NCI-H2029 (cell line): ENCODE measurements around the gene TBXAS1.

Experiments
- DNase-seq: peaks from one replicate; lab custom pipeline; 2025; lab: John Stamatoyannopoulos, UW

The TBXAS1 gene

DNA sequence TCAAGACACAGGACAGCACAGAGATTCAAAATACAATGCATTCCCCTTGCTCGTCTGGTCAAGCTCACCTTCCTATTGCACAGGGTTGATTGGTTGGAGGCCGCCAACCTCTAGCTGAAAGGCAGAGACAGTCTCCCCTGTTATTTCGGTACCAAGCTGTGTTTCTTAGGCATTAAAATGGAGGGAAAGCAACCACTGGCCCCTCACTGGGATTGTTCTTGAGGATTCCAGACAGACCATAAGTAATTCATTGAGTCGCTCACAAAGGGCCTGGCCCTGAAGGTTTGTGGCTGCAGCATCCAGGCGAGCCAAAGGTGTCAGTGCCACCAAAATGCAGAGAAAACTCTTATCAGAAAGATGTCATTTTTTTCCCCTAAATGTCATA lies 152.4 kb downstream of the TBXAS1 start:
- DNase-seq, result no peak

DNA sequence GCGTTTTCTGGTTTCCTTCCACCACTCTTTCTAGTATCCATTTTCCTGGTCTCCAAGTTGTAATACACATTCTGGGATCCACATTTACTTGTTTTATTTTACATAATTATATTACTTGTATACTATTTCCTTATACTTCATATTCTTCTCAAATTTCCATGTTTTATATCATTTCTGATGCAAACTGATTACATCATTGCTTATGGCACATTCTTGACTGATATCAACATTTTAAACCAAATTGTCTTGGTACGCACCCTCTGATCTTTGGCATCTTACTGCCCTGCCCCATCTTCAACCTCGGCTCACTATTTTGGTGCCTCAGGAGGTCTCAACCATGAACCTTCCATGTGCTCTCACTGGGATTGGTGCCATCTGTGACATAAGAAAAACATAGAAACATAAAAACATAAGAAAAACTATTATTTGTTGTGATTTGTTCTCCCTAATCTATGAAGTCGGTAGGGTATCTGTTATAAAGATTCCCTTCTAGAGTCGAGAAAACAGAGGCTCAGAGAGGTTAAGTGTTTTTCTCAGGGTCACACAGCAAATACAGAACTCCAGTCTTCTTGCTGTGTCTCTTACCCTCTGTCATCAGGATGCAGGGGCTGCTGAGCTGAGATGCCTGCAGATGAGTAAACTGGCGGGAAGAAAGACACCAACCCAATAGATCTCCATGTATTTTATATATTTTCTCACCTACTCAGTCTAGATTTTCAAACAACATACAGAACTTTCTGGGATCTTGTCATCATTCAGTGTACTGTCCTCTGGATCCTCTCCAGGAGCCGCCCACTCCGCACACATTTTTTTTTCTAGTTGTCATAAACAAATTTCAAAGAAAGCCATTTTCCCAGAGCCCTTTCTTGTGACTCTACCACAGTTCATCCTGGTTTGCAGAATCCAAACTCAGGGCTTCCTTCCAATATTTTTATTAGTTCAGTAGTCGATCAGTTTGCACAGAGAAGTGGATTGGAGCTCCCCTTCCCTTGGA lies 154.2 kb downstream of the TBXAS1 start:
- no peak for DNase-seq

DNA sequence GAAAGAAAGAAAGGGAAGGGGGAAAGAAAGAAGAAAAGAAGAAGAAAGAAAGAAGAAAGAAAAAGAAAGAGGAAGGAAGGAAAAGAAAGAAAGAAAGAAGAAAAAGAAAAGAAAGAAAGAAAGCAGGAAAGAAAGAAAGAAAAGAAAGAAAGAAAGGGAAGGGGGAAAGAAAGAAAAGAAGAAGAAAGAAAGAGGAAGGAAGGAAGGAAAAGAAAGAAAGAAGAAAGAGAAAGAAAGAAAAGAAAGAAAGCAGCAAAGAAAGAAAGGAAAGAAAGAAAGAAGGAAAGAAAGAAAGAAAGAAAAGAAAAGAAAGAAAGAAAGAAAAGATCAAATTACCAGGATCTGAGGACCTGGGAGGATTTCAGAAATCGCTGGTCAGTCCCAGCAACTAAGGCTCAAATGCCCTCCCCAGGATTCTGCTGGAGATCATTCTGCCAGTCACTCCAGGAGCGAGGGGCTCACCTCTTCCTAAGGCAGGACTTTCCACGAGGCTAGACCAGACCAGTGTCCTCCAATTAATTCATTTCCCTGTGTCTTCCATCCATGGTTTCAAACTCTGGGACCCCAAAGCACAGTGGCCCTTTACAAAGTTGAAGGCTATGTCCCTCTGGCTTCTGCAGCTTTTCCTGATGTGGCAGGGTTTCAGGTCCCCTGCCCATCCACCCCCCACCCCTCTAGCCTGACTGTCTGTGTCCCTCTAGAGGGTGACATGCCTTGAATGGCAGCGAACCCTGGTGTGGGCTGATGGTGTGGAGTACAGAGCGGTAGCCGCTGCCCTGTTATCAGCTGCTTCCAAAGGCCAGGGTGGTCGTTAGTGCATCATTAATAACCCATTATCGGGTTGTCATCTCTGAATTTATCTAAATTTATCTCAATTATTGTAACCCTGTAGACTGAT lies 155.8 kb downstream of the TBXAS1 start:
- DNase-seq, result no peak

DNA sequence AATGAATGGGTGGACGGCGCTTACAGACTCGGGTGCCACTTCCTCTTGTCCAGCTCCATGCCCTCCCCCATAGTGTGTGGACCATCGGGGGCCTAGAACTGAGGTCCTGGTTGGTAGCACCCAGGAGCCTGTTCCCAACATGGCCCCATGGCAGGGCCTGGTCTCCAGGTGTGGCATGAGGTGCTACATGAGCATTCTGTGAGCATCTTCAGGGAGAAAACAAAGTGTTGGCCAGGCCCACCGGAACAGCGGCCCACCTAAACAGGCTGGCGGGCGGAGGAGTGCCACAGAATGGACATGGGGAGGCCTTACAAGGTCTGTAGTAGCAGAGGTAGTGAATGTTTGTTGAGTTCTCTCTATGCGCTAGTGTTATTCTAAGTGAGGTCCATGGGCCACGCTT lies 156.7 kb downstream of the TBXAS1 start:
- no peak for DNase-seq

DNA sequence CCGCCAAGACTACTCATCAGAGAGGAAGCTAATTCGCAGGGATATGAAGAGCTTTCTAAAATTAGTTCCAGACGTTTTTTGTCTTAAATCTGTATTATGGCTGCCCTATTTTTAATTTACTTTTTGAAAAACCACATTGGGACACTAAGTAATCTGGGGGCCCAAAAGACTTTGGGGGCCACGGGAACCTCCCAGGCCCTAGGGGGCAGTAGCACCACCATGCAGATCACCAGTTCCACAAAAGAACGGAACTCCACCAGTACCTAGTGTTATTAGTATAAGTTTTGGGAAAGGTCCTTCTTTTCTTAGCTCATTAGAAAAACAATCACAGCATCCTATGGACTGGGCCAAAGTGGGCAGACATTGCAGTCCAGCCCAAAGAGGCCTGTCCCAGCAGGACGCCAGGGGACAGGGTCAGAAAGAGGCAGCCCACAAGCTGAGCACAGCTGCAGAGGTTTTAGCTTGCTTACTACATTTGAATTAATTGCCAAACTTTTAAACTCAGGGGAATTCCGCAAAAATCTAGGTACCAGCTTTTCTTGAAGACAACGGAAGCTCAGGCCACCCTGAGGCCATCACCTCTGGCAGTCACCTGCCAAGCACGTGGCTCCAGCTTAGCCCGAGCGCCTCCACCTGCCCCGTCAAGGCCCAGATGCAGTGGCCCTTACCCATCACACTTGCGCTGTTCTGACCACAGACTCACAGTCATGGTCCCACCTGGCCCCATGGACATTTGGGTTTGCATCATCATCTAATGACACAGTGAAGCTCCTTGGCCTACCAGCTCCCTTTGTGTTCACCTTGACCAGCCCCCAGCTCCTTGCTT lies 158.8 kb downstream of the TBXAS1 start:
- DNase-seq, result no peak

DNA sequence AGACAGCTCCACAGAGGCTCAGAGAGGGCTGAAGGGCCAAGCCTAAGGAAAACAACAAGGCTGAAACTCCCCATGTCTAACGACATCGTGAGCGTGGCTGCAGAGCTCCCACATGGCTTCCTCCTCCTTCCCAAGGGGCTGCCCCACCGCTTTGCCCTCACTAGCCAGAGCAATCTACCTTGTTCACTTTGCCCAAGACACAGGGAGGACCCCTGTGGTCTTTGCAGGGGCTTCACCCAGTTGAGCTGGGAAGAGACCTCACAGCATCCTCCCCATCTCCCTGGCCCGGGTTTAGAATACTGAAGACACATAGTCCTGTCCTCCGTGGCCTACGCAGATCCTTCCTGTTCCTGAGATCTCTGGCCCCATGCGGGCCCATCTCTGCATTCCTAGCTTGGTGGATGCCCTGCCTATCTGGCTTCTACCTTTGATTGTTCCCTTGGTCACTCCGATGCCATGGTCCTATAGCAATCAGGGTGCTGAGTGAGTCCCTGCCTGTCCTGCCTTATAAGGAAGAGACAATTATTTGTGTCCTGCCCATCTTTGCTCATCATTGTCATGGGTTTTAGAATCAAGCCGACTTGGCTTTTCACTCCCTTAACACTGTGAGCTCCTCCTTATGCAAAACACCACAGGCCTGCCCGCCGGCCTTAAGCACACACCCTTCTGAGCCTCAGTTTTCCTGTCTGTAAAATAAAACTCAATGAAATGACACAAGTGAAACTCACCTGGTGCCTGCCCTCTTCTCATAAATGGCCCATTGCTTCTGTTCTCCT lies 160.5 kb downstream of the TBXAS1 start:
- DNase-seq, result no peak

DNA sequence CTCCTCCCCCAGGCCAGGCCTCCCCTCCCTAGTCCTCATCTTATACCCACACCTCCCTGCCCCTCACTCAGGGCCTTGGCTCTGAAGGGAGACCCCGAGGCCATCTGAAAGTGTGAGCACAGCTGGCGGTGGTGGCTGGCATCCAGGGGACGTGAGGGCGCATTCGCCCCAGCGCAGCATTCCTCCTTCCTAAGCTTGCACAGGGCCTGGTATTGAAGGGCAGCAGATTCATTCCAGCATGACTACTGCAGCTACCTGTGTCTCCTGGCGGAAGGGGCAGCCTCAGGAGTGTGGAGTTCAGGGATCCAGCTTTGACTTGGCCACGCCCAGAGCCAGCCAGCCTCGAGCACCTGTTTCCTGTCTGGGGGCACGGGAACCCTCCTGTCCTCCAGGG lies 161.1 kb downstream of the TBXAS1 start:
- DNase-seq, result no peak

DNA sequence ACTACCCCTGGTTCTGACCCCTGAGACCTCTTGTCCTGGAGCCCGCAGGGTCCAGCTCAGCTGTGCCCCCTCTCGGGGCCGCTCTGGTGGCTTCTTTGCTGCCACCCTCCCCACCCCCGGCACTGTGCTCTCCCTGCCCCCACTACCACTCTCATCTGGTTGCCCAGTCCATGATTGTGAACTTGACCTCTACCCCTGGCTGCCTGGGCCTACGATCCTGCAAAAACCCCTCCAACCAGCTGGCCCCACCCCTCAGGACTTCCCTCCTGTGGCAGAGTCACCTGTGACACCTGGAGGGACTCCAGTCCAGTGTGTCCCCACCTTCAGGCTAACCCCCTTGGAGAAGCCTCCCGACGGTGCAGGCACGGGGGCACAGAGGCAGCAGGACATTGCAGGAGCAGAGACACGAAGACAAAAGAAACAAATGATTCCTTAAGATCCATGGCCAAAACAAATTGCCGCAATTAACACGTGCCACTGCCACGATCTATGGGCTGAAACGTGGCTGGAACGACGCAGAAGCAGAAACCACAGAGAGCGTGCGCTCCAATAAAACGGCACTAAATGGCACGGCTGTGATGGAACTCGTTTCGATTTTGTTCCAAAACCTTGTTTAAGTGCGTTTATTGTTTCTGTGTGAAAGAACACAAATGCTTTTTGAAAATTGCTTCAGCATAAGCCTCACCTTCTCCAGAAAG lies 161.7 kb downstream of the TBXAS1 start:
- no peak for DNase-seq

DNA sequence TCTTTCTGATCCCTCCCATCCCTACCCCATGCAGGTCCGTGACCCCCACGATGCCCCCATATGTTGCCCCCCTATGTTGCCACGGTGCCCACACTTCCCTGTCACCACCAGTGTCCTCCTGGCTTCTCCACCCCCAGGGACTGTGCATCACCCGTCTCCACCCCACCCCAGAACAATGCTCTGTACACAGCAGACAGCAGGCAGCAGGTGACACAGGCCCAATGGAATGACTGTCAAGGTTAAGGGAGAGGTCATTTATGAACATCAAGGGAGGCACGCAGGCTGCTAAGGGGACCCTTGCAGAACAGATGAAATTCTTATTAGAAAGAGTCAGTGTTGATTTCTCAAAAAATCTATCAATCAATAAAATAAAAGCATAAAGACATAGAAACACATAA lies 162.2 kb downstream of the TBXAS1 start:
- DNase-seq, result no peak

DNA sequence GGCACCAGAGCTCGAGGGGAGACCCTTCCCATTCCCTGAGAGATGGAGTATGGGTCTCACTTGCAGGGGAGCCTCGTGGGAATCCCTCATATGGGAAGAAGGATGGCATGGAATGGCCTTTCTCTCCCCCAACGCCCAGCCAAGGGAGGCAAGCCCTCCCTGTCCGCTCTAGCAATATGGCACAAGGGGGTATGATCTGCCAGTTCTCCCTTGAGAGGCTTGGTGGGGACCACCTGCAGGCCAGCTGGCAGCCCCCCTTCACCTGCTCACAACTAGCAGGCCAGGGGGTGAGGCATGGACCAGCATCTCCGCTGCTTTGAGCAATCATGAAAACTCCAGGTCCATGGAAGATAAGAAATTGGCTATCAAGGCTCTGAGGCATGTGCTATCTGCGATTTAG lies 162.8 kb downstream of the TBXAS1 start:
- no peak for DNase-seq

DNA sequence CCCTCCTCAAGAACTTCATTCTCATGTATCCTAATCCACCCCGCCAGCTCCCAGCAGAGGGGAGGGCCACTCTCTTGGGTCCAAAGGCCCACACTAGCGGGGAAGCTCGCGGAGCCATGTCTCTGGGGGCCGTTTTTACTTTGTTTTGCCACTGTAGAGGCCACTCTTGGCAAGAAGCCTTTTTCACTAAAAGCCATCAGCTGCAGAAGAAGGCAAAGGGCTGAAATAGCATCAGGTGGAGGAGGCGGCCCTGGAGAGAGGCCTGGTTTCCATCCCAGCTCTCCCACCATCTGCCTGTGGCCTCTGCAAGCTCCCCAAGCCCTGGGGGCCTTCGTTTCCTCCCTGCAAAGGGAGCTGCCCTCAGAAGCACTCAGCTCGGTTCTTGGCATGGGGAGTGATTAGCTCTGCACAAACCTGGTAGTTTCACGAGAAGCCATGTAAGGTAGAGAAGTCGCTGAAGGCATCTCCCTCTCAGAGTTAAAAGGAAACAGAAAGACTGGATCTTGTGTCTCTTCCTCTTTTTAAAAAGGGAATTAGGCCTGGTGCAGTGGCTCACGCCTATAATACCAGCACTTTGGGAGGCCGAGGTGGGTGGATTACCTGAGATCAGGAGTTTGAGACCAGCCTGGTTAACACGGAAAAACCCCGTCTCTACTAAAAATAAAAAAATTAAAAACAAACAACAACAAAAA lies 163.4 kb downstream of the TBXAS1 start:
- no peak for DNase-seq

DNA sequence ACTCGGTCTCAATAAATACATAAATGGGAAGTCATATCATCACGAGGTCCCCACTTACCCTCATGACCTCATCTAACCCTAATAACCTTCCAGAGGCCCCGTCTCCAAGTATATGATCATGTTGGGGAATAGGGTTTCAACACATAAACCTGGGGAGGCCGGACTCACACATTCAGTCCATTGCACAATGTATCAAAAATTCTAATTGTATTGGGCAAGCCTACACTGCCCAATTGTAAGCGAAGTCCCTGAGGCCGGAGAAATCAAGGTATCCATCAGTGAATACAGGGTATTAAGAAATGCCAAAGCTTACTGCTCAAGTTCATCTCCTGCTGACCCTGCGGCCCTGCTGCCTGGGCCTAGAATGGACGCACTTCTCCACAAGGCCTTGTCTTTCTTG lies 164.1 kb downstream of the TBXAS1 start:
- no peak for DNase-seq

DNA sequence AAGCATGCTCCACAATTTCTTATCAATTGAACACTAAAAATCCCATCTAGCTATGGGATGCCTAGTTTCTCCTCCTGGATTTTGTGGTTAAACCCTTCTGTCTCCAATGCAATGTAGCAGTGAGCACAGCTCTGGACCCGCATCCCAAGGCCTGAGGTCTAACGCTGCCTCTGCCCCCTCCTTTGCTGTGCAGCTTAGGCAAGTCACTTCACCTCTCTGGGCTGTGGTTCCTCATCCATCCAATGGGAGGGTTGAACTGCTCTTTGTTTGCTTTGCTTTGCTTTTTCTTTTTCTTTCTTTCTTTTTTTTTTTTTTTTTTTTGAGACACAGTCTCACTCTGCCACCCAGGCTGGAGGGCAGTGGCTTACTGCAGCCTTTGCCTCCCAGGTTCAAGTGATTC lies 164.5 kb downstream of the TBXAS1 start:
- no peak for DNase-seq

DNA sequence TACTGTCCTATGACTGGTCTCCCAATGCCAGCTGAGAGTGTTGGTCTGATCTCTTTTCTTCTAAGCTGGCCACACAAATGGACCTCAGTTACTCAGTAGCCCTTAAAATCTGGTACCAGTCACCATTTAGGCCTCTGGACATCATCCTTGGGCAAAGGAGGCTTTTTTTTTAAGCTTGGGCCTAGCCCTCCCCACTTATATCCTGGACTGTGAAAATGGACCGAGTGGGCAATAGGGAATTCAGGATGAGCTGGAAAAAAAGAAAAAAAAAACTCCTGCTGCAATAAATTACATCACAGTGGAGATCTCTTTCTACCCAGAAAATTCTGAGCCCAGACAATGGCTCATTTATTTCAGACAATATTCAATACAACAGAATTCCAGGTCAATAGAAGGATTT lies 165.3 kb downstream of the TBXAS1 start:
- no peak for DNase-seq

DNA sequence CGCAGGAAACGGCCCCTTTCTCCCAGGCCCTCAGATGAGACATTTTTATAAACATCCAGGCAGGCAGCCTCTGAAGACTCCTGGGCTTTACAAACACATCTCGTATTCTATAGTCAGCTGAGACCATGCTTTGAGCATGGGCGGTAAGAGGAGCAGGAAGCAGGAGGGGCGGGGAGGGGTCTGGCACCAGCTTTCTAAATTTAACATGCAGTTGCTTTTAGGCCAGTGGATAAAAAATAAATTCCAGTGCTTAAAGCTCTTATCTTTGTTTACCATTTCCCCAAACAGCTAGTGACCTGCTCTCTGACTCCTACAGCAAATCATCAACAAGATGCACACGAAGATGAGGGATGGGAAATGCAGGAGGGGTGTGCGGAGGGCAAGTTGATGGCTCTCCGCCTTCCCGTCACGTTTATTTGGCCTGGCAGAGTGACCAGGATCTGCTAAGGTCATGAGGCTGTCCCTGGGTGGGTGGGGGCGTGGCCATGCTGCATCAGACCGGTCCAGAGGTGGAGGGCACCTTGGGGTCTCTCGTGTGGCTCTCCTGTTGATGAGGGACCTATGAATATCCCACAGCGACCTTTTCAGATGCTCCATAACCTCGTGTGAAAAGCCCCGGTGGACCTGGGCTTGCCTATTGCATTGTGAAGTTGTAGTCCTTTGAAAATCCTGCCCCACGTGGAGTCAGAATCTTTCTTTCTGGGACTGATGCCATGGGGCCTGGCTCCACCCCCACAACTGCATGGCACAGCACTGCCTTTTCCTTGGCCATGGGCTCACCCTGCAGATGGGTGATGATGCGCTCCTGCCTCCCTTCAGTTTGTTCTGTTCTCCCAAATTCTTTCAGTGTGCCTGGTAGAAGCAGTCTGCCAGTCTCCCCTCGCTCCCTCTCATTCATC lies 166.2 kb downstream of the TBXAS1 start:
- DNase-seq, result no peak

DNA sequence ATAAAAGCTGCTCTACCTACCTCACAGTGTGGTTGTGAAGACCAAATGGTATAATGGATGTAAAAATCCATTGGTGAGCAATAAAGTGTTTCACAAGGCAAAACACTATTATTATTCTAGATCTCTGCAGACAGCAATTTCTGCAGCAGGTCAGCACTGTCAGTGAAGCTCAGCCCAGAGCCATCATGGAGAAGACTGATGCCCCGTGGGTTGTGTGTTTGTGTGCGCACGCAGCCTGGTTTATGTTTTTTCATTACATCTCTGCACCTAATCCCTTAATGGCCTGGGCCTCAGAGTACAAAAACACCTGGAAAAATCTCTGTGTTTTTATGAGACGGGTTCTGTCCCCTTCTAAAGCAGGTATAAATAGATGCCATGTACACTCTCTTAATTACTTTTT lies 169.5 kb downstream of the TBXAS1 start:
- no peak for DNase-seq

DNA sequence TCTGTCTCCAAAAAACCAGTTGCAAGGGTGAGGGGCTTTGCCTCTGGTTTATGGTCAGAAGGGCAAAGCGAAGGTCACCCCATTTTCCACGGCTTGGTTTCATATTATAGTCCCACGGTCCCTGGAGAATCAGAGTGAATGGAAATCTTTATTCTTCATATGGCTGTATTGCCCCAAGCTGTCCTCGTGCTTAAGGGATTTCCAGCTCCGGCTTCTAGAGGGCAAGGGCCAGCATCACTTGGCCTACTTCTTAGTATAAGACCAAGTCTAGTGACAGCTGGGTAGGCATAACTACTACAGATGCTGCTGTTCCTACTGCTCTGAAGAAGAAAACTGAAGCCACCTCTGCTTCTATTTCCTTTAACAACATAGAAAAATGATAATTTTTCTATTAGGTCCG lies 170.5 kb downstream of the TBXAS1 start:
- DNase-seq, result no peak

DNA sequence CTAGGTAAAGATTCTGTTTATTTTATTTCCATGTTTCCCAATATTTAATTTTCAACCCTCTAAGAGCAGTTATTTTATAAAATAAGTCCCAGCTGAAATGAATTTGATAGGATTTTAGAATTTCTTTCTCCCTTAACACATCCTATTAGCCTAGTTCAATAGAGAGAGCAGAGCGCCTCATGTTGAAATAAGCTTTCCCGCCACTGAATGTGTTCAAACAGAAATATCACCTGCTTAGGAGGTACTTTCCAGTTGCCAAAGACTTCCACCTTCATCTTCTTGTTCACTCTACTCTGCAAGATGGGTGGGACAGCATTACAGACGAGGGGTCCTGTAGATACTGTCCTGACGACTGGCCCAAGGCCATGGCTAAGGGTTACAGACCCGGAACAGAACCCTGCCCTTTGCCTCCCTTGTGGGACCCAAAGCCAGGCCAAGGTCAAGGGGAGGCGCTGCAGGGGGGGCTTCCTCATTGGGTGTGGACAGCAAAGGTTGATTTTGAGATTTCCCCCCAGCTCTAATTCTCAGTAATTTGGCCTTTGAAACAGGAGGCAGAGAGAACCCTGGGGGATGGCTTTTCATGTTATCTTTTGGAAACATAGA lies 171.7 kb downstream of the TBXAS1 start:
- DNase-seq, result no peak
